Measurements from ENCODE around the gene MME. TPM values are rescaled to one million over a fixed set of nuclear protein-coding genes. Genes with fewer than 3 reads are reported as not detected.
"Not testable (repeated sequence)": the region's sequence is repeated elsewhere in the genome, so short reads cannot be mapped to it uniquely, and the experiment has no call there.

The MME gene
- total and polyA plus RNA-seq, 2 donors (not counting 1 experiment from before 2014, with no cell fraction given): 137 to 451 TPM

DNA sequence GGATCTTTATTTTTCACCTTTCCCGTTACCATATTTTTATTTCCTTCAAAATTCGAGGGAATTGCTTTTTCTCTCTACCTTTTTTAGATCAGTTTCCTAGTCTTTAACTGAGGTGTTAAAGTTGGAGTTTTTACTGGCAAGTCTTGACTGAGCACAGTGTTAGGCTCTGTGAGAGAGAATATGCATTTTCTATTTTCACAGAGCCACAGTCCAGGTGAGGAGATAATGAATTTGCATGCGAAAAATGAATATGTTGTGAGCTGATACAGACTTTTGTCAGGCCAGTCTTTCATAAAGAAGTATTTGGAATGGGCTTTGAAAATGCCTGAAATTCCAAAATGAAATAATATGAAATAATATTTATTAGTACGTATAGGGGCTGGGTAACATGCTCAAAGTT is 31.9 kb downstream of the MME start:
- H3K27ac ChIP-seq (ENCODE audit: insufficient read depth, low read length): no peak overlapping the region
- H3K4me2 ChIP-seq (ENCODE audit: extremely low read depth, insufficient read depth, low read length): no peak overlapping the region
- H3K4me3 ChIP-seq (replicated peaks in 1 of 4; ENCODE audit: control extremely low read depth in 1 of 4, insufficient read depth in 1 of 4, low read depth in 3 of 4, low read length in 4 of 4): no peak overlapping the region
- H3K9ac ChIP-seq (ENCODE audit: insufficient read depth, low read length): no peak overlapping the region
- DNase-seq (ENCODE audit: low read depth in 2 of 2): no peak
- H3K9me3 ChIP-seq (ENCODE audit: control insufficient read depth, insufficient read depth, low read depth, low read length): no peaks in the 10 kb centered on the region
- no peaks in the 10 kb centered on the region for H3K4me1 ChIP-seq (ENCODE audit: control insufficient read depth, extremely low read depth, insufficient read depth, low read length)
- TF ChIP-seq, protein P1, sequence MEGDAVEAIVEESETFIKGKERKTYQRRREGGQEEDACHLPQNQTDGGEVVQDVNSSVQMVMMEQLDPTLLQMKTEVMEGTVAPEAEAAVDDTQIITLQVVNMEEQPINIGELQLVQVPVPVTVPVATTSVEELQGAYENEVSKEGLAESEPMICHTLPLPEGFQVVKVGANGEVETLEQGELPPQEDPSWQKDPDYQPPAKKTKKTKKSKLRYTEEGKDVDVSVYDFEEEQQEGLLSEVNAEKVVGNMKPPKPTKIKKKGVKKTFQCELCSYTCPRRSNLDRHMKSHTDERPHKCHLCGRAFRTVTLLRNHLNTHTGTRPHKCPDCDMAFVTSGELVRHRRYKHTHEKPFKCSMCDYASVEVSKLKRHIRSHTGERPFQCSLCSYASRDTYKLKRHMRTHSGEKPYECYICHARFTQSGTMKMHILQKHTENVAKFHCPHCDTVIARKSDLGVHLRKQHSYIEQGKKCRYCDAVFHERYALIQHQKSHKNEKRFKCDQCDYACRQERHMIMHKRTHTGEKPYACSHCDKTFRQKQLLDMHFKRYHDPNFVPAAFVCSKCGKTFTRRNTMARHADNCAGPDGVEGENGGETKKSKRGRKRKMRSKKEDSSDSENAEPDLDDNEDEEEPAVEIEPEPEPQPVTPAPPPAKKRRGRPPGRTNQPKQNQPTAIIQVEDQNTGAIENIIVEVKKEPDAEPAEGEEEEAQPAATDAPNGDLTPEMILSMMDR (conservative IDR thresholded peaks at IDR 0.05 in 1 of 2, IDR thresholded peaks at IDR 0.05 in 1 of 2; ENCODE audit: low read depth in 1 of 2, low read length in 2 of 2): no peak
- no peak for TF ChIP-seq EZH2 (IDR thresholded peaks at IDR 0.05; ENCODE audit: low read length, missing control alignments)
- H2AFZ ChIP-seq (ENCODE audit: low read length): no peak overlapping the region
- H4K20me1 ChIP-seq (ENCODE audit: control insufficient read depth, extremely low read depth, insufficient read depth, low read length): no peaks in the 10 kb centered on the region
- no peaks in the 10 kb centered on the region for H3K27me3 ChIP-seq (ENCODE audit: control insufficient read depth, insufficient read depth, low read length)
- no peaks in the 10 kb centered on the region for H3K79me2 ChIP-seq (ENCODE audit: control insufficient read depth, insufficient read depth, low read length)
- H3K36me3 ChIP-seq (ENCODE audit: control insufficient read depth, insufficient read depth, low read length): no peaks in the 10 kb centered on the region

- Histone ChIP-seq H2AFZ (ENCODE audit: low read length) (no peak overlapping the region), H4K20me1 (ENCODE audit: control insufficient read depth, extremely low read depth, insufficient read depth, low read length) (no peaks in the 10 kb centered on the region), H3K4me2 (ENCODE audit: extremely low read depth, insufficient read depth, low read length) (no peak overlapping the region), H3K27me3 (ENCODE audit: control insufficient read depth, insufficient read depth, low read length) (no peaks in the 10 kb centered on the region), H3K4me1 (ENCODE audit: control insufficient read depth, extremely low read depth, insufficient read depth, low read length) (no peaks in the 10 kb centered on the region), H3K27ac (ENCODE audit: insufficient read depth, low read length) (no peak overlapping the region), H3K9me3 (ENCODE audit: control insufficient read depth, insufficient read depth, low read depth, low read length) (no peaks in the 10 kb centered on the region), H3K36me3 (ENCODE audit: control insufficient read depth, insufficient read depth, low read length) (no peaks in the 10 kb centered on the region), H3K9ac (ENCODE audit: insufficient read depth, low read length) (no peak overlapping the region), H3K4me3 (replicated peaks in 1 of 4; ENCODE audit: control extremely low read depth in 1 of 4, insufficient read depth in 1 of 4, low read depth in 3 of 4, low read length in 4 of 4) (no peak overlapping the region), H3K79me2 (ENCODE audit: control insufficient read depth, insufficient read depth, low read length) (no peaks in the 10 kb centered on the region)
- TF ChIP-seq EZH2 (IDR thresholded peaks at IDR 0.05; ENCODE audit: low read length, missing control alignments): no peak
- TF ChIP-seq, protein P1 (conservative IDR thresholded peaks at IDR 0.05 in 1 of 2, IDR thresholded peaks at IDR 0.05 in 1 of 2; ENCODE audit: low read depth in 1 of 2, low read length in 2 of 2): no peak
- DNase-seq (ENCODE audit: low read depth in 2 of 2): no peak
These were observed 32.7 kb downstream of the MME start for GRCh38 chr3:155112661-155113389.

GRCh38 chr3:155124745-155125144 is 44.6 kb downstream of the MME start:
- DNase-seq (ENCODE audit: low read depth in 2 of 2); H4K20me1 ChIP-seq (ENCODE audit: control insufficient read depth, extremely low read depth, insufficient read depth, low read length); H3K4me1 ChIP-seq (ENCODE audit: control insufficient read depth, extremely low read depth, insufficient read depth, low read length); H3K27me3 ChIP-seq (ENCODE audit: control insufficient read depth, insufficient read depth, low read length); H2AFZ ChIP-seq (ENCODE audit: low read length); H3K9ac ChIP-seq (ENCODE audit: insufficient read depth, low read length); H3K36me3 ChIP-seq (ENCODE audit: control insufficient read depth, insufficient read depth, low read length); H3K27ac ChIP-seq (ENCODE audit: insufficient read depth, low read length); H3K79me2 ChIP-seq (ENCODE audit: control insufficient read depth, insufficient read depth, low read length); H3K4me3 ChIP-seq (replicated peaks in 1 of 4; ENCODE audit: control extremely low read depth in 1 of 4, insufficient read depth in 1 of 4, low read depth in 3 of 4, low read length in 4 of 4); H3K4me2 ChIP-seq (ENCODE audit: extremely low read depth, insufficient read depth, low read length); H3K9me3 ChIP-seq (ENCODE audit: control insufficient read depth, insufficient read depth, low read depth, low read length): not testable (repeated sequence)

Data from fibroblast of lung (primary cell).